Liver (tissue), 9 donors: ENCODE measurements around the gene SHLD1. TPM values are rescaled to one million over a fixed set of nuclear protein-coding genes. Genes with fewer than 3 reads are reported as not detected.
"Not testable (repeated sequence)": the region's sequence is repeated elsewhere in the genome, so short reads cannot be mapped to it uniquely, and the experiment has no call there.

Experiments
- DNase-seq: peaks from one replicate; pipeline ENCODE4 v3.0.0-alpha.2; 2017; ENCODE audit warnings: low spot score
- H3K27ac ChIP-seq, 2 donors: one replicate each; pipeline ENCODE4 v1.7.0; 2013; ENCODE audit warnings: inconsistent platforms in 2 of 2, low read length in 2 of 2, control low read depth in 1 of 2, low read depth in 1 of 2, mild to moderate bottlenecking in 1 of 2
- H3K27me3 ChIP-seq, 4 donors: one replicate each; pipeline versions ENCODE4 v1.6.1 to v1.7.0; 2013; ENCODE audit warnings: low read length in 3 of 4, inconsistent platforms in 1 of 4, mild to moderate bottlenecking in 1 of 4, moderate library complexity in 1 of 4; ENCODE audit not compliant: control insufficient read depth in 4 of 4, insufficient read depth in 4 of 4
- H3K36me3 ChIP-seq, 4 donors: one replicate each; pipeline versions ENCODE4 v1.6.1 to v1.7.0; 2013; ENCODE audit warnings: low read length in 3 of 4, mild to moderate bottlenecking in 3 of 4, low read depth in 1 of 4, moderate library complexity in 1 of 4; ENCODE audit not compliant: control insufficient read depth in 4 of 4, insufficient read depth in 3 of 4
- H3K4me1 ChIP-seq, 4 donors: one replicate each; pipeline versions ENCODE4 v1.6.1 to v1.7.0; 2013; ENCODE audit warnings: low read length in 3 of 4, mild to moderate bottlenecking in 3 of 4, moderate library complexity in 1 of 4; ENCODE audit not compliant: control insufficient read depth in 4 of 4, insufficient read depth in 4 of 4
- H3K4me3 ChIP-seq, 3 donors: one replicate each; pipeline versions ENCODE4 v1.6.1 to v1.7.0; 2013; ENCODE audit warnings: low read length in 3 of 3, control low read depth in 1 of 3, low read depth in 1 of 3, mild to moderate bottlenecking in 1 of 3
- H3K9ac ChIP-seq, 2 donors: one replicate each; pipeline ENCODE4 v1.7.0; 2013; ENCODE audit warnings: low read length in 2 of 2, mild to moderate bottlenecking in 2 of 2, moderate library complexity in 2 of 2, control low read depth in 1 of 2, low read depth in 1 of 2
- H3K9me3 ChIP-seq, 4 donors: one replicate each; pipeline versions ENCODE4 v1.6.1 to v1.7.0; 2013; ENCODE audit warnings: low read length in 3 of 4; ENCODE audit not compliant: control insufficient read depth in 4 of 4
- EGR1 ChIP-seq, 2 donors: IDR thresholded peaks; 2 replicates each; pipeline ENCODE4 v1.6.1; 2016 to 2018; ENCODE audit warnings: antibody characterized with exemption in 2 of 2, low read depth in 2 of 2
- FOXA1 ChIP-seq: IDR thresholded peaks from 2 replicates; pipeline ENCODE4 v1.6.1; 2016; ENCODE audit warnings: antibody characterized with exemption
- FOXA2 ChIP-seq: IDR thresholded peaks from 2 replicates; pipeline ENCODE4 v1.6.1; 2016; ENCODE audit warnings: antibody characterized with exemption
- GABPA ChIP-seq, 2 donors: IDR thresholded peaks in 1 of 2; conservative IDR thresholded peaks in 1 of 2; 2 replicates each; pipeline ENCODE4 v1.6.1; 2016; ENCODE audit warnings: antibody characterized with exemption in 2 of 2, mild to moderate bottlenecking in 1 of 2, moderate library complexity in 1 of 2
- HNF4A ChIP-seq, 2 donors: conservative IDR thresholded peaks; 2 replicates each; pipeline ENCODE4 v1.6.1; 2016; ENCODE audit warnings: antibody characterized with exemption in 2 of 2, mild to moderate bottlenecking in 2 of 2
- HNF4G ChIP-seq: IDR thresholded peaks from 2 replicates; pipeline ENCODE4 v1.6.1; 2016; ENCODE audit warnings: antibody characterized with exemption
- JUND ChIP-seq, 2 donors: IDR thresholded peaks; 2 replicates each; pipeline ENCODE4 v1.6.1; 2016; ENCODE audit warnings: antibody characterized with exemption in 2 of 2
- NR2F2 ChIP-seq: IDR thresholded peaks from 2 replicates; pipeline ENCODE4 v1.6.1; 2016; ENCODE audit warnings: antibody characterized with exemption
- RAD21 ChIP-seq, 2 donors: IDR thresholded peaks; 2 replicates each; pipeline ENCODE4 v1.6.1; 2016; ENCODE audit warnings: antibody characterized with exemption in 2 of 2, mild to moderate bottlenecking in 2 of 2
- RXRA ChIP-seq, 2 donors: IDR thresholded peaks; 2 replicates each; pipeline ENCODE4 v1.6.1; 2017 to 2018; ENCODE audit warnings: antibody characterized with exemption in 2 of 2, mild to moderate bottlenecking in 1 of 2
- SP1 ChIP-seq: IDR thresholded peaks from 2 replicates; pipeline ENCODE4 v1.6.1; 2018; ENCODE audit warnings: antibody characterized with exemption, mild to moderate bottlenecking
- TAF1 ChIP-seq: conservative IDR thresholded peaks from 2 replicates; pipeline ENCODE4 v1.6.1; 2016; ENCODE audit warnings: antibody characterized with exemption, mild to moderate bottlenecking
- WGBS: extraction: QIAGEN DNeasy Blood & Tissue Kit; methylation state at CpG from one replicate; pipeline ENCODE4 v1.1.7; 2013; 5-methylcytosine and 5-hydroxymethylcytosine counted together
- polyA plus RNA-seq, 2 donors: library from polyadenylated mRNA; stranded (reverse) in 1 of 2; unstranded in 1 of 2; fragments of 200-250 nt in 1 of 2; fragments of >200 nt in 1 of 2; fragmentation: Nextera tagmentation in 1 of 2; extraction: Ambion mirVana in 1 of 2; gene quantifications; one replicate each; pipeline versions ENCODE4 v1.2.1 to v1.2.3, GENCODE V29; 2013 to 2015
- total RNA-seq, 2 donors: library from RNA; depleted of rRNA; stranded (reverse); fragments of >200 nt; gene quantifications; one replicate each; pipeline ENCODE4 v1.2.3, GENCODE V29; 2014
- TF ChIP-seq, protein P1 (sequence below): IDR thresholded peaks from 2 replicates; pipeline ENCODE4 v1.6.1; 2016; ENCODE audit warnings: antibody characterized with exemption
- TF ChIP-seq, protein P2 (sequence below): IDR thresholded peaks from 2 replicates; pipeline ENCODE4 v1.6.1; 2016; ENCODE audit warnings: antibody characterized with exemption, mild to moderate bottlenecking
- TF ChIP-seq, protein P3 (sequence below): fragments of 150-350 bp; IDR thresholded peaks from 2 replicates; pipeline ENCODE4 v1.5.1; 2017; ENCODE audit warnings: improper control_type of control experiment, low read depth, low read length; ENCODE audit not compliant: missing input control
- TF ChIP-seq, protein P4 (sequence below): IDR thresholded peaks from 2 replicates; pipeline ENCODE4 v1.6.1; 2016; ENCODE audit warnings: antibody characterized with exemption
- TF ChIP-seq, protein P5 (sequence below): IDR thresholded peaks from 2 replicates; pipeline ENCODE4 v1.6.1; 2016; ENCODE audit warnings: antibody characterized with exemption
- donor health status: healthy.
- donor health status: healthy.
- donor health status: healthy.
- donor health status: healthy.
- donor health status: healthy.

The SHLD1 gene
- total and polyA plus RNA-seq, 4 donors: 0.92 to 5.0 (median 2.0) TPM

DNA sequence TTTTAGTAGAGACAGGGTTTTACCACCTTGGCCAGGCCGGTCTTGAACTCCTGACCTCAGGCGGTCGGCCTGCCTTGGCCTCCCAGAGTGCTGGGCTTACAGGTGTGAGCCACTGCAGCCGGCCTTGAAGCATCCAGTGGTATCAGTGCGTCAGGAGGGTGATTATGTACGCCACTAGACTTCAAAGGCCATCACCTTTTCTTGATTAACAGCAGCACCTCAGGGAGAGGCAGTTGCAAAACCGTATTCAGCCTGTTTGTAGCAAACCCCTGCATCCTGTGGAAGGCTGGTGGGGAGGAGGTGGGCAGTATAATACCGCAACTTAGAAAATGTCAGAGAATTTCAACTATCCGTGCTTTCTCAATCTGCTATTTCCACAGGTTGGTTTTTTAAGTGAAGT lies 27.3 kb upstream of the SHLD1 start:
- Histone ChIP-seq H3K9me3 (peaks cover 0 to 5% (median 1%) of the 10 kb centered on the region in 4 donors), H3K27me3 (no peaks in the 10 kb centered on the region), H3K4me3 (no peak overlapping the region), H3K4me1 (peaks cover 0 to 19% (median 11%) of the 10 kb centered on the region in 4 donors), H3K27ac (no peak overlapping the region), H3K36me3 (no peaks in the 10 kb centered on the region), H3K9ac (no peak overlapping the region)
- no peak for DNase-seq
- TF ChIP-seq, protein P1, sequence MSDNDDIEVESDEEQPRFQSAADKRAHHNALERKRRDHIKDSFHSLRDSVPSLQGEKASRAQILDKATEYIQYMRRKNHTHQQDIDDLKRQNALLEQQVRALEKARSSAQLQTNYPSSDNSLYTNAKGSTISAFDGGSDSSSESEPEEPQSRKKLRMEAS: no peak
- TF ChIP-seq, protein P2, sequence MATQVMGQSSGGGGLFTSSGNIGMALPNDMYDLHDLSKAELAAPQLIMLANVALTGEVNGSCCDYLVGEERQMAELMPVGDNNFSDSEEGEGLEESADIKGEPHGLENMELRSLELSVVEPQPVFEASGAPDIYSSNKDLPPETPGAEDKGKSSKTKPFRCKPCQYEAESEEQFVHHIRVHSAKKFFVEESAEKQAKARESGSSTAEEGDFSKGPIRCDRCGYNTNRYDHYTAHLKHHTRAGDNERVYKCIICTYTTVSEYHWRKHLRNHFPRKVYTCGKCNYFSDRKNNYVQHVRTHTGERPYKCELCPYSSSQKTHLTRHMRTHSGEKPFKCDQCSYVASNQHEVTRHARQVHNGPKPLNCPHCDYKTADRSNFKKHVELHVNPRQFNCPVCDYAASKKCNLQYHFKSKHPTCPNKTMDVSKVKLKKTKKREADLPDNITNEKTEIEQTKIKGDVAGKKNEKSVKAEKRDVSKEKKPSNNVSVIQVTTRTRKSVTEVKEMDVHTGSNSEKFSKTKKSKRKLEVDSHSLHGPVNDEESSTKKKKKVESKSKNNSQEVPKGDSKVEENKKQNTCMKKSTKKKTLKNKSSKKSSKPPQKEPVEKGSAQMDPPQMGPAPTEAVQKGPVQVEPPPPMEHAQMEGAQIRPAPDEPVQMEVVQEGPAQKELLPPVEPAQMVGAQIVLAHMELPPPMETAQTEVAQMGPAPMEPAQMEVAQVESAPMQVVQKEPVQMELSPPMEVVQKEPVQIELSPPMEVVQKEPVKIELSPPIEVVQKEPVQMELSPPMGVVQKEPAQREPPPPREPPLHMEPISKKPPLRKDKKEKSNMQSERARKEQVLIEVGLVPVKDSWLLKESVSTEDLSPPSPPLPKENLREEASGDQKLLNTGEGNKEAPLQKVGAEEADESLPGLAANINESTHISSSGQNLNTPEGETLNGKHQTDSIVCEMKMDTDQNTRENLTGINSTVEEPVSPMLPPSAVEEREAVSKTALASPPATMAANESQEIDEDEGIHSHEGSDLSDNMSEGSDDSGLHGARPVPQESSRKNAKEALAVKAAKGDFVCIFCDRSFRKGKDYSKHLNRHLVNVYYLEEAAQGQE: no peak
- TF ChIP-seq EGR1 (IDR thresholded peaks at IDR 0.05; ENCODE audit: low read depth in 2 of 2) (no peak), JUND (IDR thresholded peaks at IDR 0.05) (no peak), RAD21 (IDR thresholded peaks at IDR 0.05) (no peak), SP1 (no peak), HNF4A (conservative IDR thresholded peaks at IDR 0.05) (no peak), NR2F2 (no peak)
- WGBS: 91% methylated on average over 9 of the region's 9 CpGs

DNA sequence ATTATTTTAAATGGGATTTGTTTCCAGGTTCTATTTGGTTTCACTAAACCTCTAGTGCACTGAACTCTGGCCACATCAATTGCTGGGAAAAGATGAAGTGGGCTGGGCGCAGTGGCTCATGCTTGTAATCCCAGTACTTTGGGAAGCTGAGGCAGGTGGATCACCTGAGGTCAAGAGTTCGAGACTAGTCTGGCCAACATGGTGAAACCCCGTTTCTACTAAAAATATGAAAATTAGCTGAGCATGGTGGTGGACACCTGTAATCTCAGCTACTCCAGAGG lies 25.1 kb upstream of the SHLD1 start:
- H3K4me3 ChIP-seq, DNase-seq, H3K4me1 ChIP-seq, H3K9ac ChIP-seq, H3K27ac ChIP-seq, H3K36me3 ChIP-seq, H3K27me3 ChIP-seq, H3K9me3 ChIP-seq: not testable (repeated sequence)
- WGBS: 59% methylated on average over 3 of the region's 3 CpGs

DNA sequence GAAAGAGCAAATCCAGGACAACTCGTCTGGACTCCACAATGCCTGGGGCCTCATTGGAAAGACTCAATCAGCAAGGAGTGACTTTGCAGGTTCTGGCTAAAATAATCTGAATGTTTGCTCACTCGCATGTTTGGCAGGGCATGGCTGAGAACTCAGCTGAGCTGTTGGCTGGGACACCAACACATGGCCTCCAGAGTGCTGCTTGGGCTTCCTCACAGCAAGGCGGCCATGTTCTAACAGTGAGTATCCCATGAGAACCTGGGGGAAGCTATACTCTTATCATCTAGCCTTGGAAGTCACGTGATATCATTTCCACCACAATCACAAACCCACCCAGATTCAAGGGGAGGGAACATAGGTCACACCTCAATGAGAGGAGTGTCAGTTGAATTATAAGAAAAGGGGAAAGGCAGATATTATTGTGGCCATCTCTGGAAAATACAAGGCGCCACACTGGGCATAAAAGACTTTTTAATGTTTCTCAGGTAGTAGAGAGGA lies 23.1 kb upstream of the SHLD1 start:
- H3K4me1 ChIP-seq: peaks cover 0 to 7% (median 5%) of the 10 kb centered on the region in 4 donors
- no peak overlapping the region for H3K9ac ChIP-seq
- 64% methylated on average over 5 of the region's 5 CpGs for WGBS
- H3K27me3 ChIP-seq: no peaks in the 10 kb centered on the region
- no peaks in the 10 kb centered on the region for H3K36me3 ChIP-seq
- no peak overlapping the region for H3K4me3 ChIP-seq
- H3K27ac ChIP-seq: no peak overlapping the region
- H3K9me3 ChIP-seq: peaks cover 0 to 5% (median 1%) of the 10 kb centered on the region in 4 donors
- DNase-seq: no peak
- TF ChIP-seq RXRA (IDR thresholded peaks at IDR 0.05) (no peak), HNF4G (no peak), GABPA (IDR thresholded peaks at IDR 0.05 in 1 of 2, conservative IDR thresholded peaks at IDR 0.05 in 1 of 2) (no peak), TAF1 (no peak), FOXA2 (no peak), NR2F2 (no peak), FOXA1 (no peak), SP1 (no peak)
- TF ChIP-seq, protein P3, sequence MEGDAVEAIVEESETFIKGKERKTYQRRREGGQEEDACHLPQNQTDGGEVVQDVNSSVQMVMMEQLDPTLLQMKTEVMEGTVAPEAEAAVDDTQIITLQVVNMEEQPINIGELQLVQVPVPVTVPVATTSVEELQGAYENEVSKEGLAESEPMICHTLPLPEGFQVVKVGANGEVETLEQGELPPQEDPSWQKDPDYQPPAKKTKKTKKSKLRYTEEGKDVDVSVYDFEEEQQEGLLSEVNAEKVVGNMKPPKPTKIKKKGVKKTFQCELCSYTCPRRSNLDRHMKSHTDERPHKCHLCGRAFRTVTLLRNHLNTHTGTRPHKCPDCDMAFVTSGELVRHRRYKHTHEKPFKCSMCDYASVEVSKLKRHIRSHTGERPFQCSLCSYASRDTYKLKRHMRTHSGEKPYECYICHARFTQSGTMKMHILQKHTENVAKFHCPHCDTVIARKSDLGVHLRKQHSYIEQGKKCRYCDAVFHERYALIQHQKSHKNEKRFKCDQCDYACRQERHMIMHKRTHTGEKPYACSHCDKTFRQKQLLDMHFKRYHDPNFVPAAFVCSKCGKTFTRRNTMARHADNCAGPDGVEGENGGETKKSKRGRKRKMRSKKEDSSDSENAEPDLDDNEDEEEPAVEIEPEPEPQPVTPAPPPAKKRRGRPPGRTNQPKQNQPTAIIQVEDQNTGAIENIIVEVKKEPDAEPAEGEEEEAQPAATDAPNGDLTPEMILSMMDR: no peak
- TF ChIP-seq, protein P4, sequence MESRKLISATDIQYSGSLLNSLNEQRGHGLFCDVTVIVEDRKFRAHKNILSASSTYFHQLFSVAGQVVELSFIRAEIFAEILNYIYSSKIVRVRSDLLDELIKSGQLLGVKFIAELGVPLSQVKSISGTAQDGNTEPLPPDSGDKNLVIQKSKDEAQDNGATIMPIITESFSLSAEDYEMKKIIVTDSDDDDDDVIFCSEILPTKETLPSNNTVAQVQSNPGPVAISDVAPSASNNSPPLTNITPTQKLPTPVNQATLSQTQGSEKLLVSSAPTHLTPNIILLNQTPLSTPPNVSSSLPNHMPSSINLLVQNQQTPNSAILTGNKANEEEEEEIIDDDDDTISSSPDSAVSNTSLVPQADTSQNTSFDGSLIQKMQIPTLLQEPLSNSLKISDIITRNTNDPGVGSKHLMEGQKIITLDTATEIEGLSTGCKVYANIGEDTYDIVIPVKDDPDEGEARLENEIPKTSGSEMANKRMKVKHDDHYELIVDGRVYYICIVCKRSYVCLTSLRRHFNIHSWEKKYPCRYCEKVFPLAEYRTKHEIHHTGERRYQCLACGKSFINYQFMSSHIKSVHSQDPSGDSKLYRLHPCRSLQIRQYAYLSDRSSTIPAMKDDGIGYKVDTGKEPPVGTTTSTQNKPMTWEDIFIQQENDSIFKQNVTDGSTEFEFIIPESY: no peak
- TF ChIP-seq, protein P1: no peak
- TF ChIP-seq, protein P2: no peak
- TF ChIP-seq, protein P5, sequence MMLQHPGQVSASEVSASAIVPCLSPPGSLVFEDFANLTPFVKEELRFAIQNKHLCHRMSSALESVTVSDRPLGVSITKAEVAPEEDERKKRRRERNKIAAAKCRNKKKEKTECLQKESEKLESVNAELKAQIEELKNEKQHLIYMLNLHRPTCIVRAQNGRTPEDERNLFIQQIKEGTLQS: no peak
